HepG2 (cell line): Measurements from ENCODE around the gene TMEM270.

ENCODE experiments used
- CTCF ChIP-seq: sonication (generic); formaldehyde crosslinking; IDR thresholded peaks from 2 replicates; pipeline ENCODE4 v1.5.0; 2020; ENCODE audit warnings: mild to moderate bottlenecking, missing genetic modification reagents, moderate library complexity
- HINFP ChIP-seq: sonication (generic); formaldehyde crosslinking; IDR thresholded peaks from 2 replicates; pipeline ENCODE4 v1.4.0; 2020; ENCODE audit warnings: low read depth, mild to moderate bottlenecking, missing genetic modification reagents
- MXI1 ChIP-seq: IDR thresholded peaks from 3 replicates; pipeline ENCODE4 v1.6.1; 2012; ENCODE audit warnings: low read depth, low read length, inconsistent platforms, borderline replicate concordance
- RAD21 ChIP-seq: fragments of 450-650 bp; formaldehyde crosslinking; IDR thresholded peaks from 2 replicates; pipeline ENCODE4 v1.5.0; 2020; ENCODE audit warnings: mild to moderate bottlenecking
- SETDB1 ChIP-seq: sonication (generic); formaldehyde crosslinking; IDR thresholded peaks from 2 replicates; pipeline ENCODE4 v1.5.1; 2020; ENCODE audit warnings: missing genetic modification reagents, mild to moderate bottlenecking, borderline replicate concordance
- ZSCAN20 ChIP-seq: sonication (generic); formaldehyde crosslinking; IDR thresholded peaks from 2 replicates; pipeline ENCODE4 v1.4.0; 2020; ENCODE audit warnings: missing genetic modification reagents, mild to moderate bottlenecking, borderline replicate concordance

GRCh38 chr7:73832806-73833205 is 28.2 kb upstream of the TMEM270 start:
- TF ChIP-seq CTCF: no peak
- TF ChIP-seq RAD21: no peak
- TF ChIP-seq ZSCAN20: no peak
- TF ChIP-seq MXI1: no peak
- no peak for TF ChIP-seq HINFP (CRISPR knock-in tag)
- TF ChIP-seq SETDB1 (CRISPR knock-in tag): no peak
